Testis (tissue), 3 donors: ENCODE results near the gene POPDC2. TPM values are rescaled to one million over a fixed set of nuclear protein-coding genes. Genes with fewer than 3 reads are reported as not detected.
"Not testable (repeated sequence)": the region's sequence is repeated elsewhere in the genome, so short reads cannot be mapped to it uniquely, and the experiment has no call there.

Experiments used
- DNase-seq: peaks from one replicate; pipeline ENCODE4 v3.0.0-alpha.2; 2019
- H3K27ac ChIP-seq, 2 donors: fragments of 200-600 bp; sonication (generic); one replicate each; pipeline ENCODE4 v1.5.1; 2019
- H3K27me3 ChIP-seq: fragments of 200-600 bp; sonication (generic); one replicate; pipeline ENCODE4 v1.5.1; 2019
- H3K36me3 ChIP-seq: fragments of 200-600 bp; sonication (generic); one replicate; pipeline ENCODE4 v1.5.1; 2017; ENCODE audit warnings: low read depth; ENCODE audit errors: missing control alignments
- H3K4me1 ChIP-seq: fragments of 200-600 bp; sonication (generic); one replicate; pipeline ENCODE4 v1.5.1; 2019
- H3K4me3 ChIP-seq, 2 donors: fragments of 200-600 bp; sonication (generic); one replicate each; pipeline ENCODE4 v1.5.1; 2017 to 2019
- H3K9me3 ChIP-seq: fragments of 200-600 bp; sonication (generic); one replicate; pipeline ENCODE4 v1.5.1; 2017
- POLR2A ChIP-seq: fragments of 450-650 bp; IDR thresholded peaks from one replicate; pipeline ENCODE4 v1.6.1; 2017; ENCODE audit warnings: antibody characterized with exemption, mild to moderate bottlenecking, moderate library complexity
- WGBS, 2 donors: methylation state at CpG; one replicate each; pipeline ENCODE4 v1.1.5; 2018; 5-methylcytosine and 5-hydroxymethylcytosine counted together
- intact Hi-C: fragments of 100-400 bp; cut with DNase I; formaldehyde crosslinking; loops from one replicate; pipeline ENCODE4 v1.15.1; 2023; ENCODE audit warnings: low total_unique reads
- polyA plus RNA-seq: library from polyadenylated mRNA; stranded (reverse); fragments of 350-450 nt; fragmentation: Illumina TruSeq; extraction: RNeasy Lipid Tissue Mini Kit (QIAGEN cat#74804); gene quantifications from one replicate; pipeline ENCODE4 v1.2.3, GENCODE V29; 2014; ENCODE audit warnings: low read depth, low replicate concordance; ENCODE audit not compliant: insufficient read depth
- total RNA-seq, 2 donors: library from RNA; depleted of rRNA; stranded (reverse); fragments of >200 nt; gene quantifications; one replicate each; pipeline ENCODE4 v1.2.3, GENCODE V29; 2016
- TF ChIP-seq, protein P1 (sequence below), 3 experiments: fragments of 450-650 bp in 2 of 3; fragments of 200-600 bp in 1 of 3; sonication (generic) in 1 of 3; IDR thresholded peaks; one replicate each; pipeline ENCODE4 v1.5.1; 2016 to 2019; ENCODE audit warnings: antibody characterized with exemption in 3 of 3, mild to moderate bottlenecking in 2 of 3, moderate library complexity in 1 of 3

POPDC2 gene
- total and polyA plus RNA-seq, 3 donors from 2014 or later = 4.1 to 8.0 (median 5.7) TPM

DNA sequence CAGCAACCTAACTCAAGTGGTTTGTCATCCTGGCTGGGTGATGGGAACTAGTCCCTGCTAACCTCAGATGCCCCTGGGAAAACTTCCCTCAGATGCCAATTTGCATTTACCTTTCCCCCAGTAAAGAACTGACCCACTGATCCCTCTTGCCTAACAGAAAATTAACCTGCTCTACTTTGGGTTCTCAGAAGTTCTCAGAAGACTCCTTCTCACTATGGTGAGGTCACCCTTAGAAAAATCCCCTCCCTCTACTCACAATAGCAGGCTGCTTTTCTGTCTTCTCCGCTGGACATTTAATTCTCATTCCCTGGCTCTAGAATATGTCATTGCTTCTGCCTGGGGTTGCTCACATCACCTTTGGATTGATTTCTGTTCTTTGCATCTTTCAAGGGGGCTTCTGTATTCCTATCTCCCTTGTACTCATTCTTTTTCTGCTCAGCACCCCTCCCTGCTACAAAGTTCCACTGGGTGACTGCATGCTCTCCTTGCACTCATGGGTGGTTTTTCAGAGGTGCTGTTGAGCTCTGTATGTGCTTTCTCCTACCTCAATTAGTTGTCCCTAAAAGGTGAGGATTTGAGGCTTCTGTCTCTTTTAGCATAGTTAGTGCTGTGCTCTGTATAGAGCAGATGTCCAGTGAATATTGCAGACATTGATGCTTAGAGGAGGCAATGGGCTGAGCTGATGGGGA, 61.8 kb downstream of the POPDC2 start:
- Histone ChIP-seq H3K36me3 (no peaks in the 10 kb centered on the region), H3K4me3 (no peak overlapping the region), H3K27me3 (no peaks in the 10 kb centered on the region), H3K4me1 (no peaks in the 10 kb centered on the region), H3K9me3 (no peaks in the 10 kb centered on the region), H3K27ac (peak overlapping the region in 1 of 2 donors; percentile 77)
- no peak for DNase-seq
- TF ChIP-seq POLR2A = no peak
- TF ChIP-seq, protein P1, sequence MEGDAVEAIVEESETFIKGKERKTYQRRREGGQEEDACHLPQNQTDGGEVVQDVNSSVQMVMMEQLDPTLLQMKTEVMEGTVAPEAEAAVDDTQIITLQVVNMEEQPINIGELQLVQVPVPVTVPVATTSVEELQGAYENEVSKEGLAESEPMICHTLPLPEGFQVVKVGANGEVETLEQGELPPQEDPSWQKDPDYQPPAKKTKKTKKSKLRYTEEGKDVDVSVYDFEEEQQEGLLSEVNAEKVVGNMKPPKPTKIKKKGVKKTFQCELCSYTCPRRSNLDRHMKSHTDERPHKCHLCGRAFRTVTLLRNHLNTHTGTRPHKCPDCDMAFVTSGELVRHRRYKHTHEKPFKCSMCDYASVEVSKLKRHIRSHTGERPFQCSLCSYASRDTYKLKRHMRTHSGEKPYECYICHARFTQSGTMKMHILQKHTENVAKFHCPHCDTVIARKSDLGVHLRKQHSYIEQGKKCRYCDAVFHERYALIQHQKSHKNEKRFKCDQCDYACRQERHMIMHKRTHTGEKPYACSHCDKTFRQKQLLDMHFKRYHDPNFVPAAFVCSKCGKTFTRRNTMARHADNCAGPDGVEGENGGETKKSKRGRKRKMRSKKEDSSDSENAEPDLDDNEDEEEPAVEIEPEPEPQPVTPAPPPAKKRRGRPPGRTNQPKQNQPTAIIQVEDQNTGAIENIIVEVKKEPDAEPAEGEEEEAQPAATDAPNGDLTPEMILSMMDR (IDR thresholded peaks at IDR 0.05) = no peak
- WGBS, 2 donors = 97 to 100% methylated on average over 1 of the region's 1 CpG
- intact Hi-C loops = no loop called here

DNA sequence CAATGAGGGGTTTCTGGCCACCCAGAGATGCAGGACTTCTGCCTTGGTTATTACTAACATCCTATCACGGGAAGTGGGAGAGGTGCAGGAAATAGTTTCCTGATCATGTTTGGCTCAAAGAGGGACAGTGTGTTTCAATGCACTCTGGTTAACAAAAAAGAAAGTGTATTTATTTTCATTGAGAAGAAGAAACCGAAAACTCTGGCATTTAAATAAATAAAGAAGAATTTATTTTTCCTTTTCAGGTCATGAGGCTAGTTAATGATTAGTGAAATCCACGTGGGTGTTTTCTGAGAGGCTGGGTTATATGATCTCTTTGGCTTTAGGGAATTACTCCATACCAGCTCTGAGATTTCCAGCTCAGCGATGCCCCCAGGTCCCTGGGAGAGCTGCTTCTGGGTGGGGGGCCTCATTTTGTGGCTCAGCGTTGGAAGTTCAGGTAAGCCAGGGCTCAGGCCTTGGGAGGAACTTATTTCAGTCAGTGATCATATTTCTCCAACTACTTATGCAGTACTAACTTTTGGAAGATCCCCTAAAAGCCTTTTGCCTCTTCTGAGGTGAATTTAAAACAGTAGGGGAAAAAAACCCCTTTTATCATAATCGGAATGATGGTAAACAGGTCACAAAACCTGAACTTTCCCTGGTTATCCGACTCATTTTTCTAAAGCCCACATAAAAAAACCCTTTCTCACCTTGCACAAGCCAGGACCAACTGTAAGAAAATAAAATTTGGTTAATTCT, 62.7 kb downstream of the POPDC2 start, which contains the start of gene PLA1A:
Gene PLA1A (plus strand): TSS at position 338 of the 741 bp plus-strand sequence. CDS start 29 bp downstream, at position 367.
- TF ChIP-seq, protein P1 (IDR thresholded peaks at IDR 0.05) = no peak
- TF ChIP-seq POLR2A = no peak
- Histone ChIP-seq H3K9me3 (no peaks in the 10 kb centered on the region), H3K4me3 (no peak within 1 kb of the TSS), H3K4me1 (no peaks in the 10 kb centered on the region), H3K27me3 (no peaks in the 10 kb centered on the region), H3K36me3 (no peaks in the 10 kb centered on the region), H3K27ac (peak within 1 kb of the TSS; percentile 36 to 77)
- intact Hi-C loops = no loop called here
- 61 to 62% methylated on average over 7 of the region's 7 CpGs for WGBS, 2 donors
- no peak for DNase-seq

DNA sequence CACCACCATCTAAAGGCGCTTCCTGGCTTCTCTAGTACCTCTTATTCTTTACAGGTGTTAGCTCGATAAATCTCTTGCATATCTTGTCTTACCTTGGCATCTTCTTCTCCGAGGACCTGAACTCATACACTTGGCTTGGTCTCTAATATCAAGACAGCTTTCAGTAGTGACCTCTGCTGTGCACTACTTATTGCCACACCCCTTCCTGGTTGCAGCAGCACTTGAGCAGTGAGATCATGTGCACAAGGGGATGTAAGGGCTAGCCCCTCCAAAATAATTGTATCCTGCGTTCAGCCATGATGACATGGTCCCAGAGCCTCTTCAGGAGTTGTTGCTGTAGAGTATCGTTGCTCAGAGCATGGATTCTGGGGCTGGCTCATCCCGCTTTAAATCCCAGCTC, 64.0 kb downstream of the POPDC2 start:
- no peak overlapping the region for H3K27ac ChIP-seq
- intact Hi-C loops = no loop called here
- 93% methylated on average over 6 of the region's 6 CpGs for WGBS, 2 donors
- no peaks in the 10 kb centered on the region for H3K4me1 ChIP-seq
- no peaks in the 10 kb centered on the region for H3K27me3 ChIP-seq
- no peak for TF ChIP-seq POLR2A
- TF ChIP-seq, protein P1 (IDR thresholded peaks at IDR 0.05) = no peak
- DNase-seq = no peak
- no peaks in the 10 kb centered on the region for H3K9me3 ChIP-seq
- H3K36me3 ChIP-seq = no peaks in the 10 kb centered on the region
- H3K4me3 ChIP-seq = no peak overlapping the region

DNA sequence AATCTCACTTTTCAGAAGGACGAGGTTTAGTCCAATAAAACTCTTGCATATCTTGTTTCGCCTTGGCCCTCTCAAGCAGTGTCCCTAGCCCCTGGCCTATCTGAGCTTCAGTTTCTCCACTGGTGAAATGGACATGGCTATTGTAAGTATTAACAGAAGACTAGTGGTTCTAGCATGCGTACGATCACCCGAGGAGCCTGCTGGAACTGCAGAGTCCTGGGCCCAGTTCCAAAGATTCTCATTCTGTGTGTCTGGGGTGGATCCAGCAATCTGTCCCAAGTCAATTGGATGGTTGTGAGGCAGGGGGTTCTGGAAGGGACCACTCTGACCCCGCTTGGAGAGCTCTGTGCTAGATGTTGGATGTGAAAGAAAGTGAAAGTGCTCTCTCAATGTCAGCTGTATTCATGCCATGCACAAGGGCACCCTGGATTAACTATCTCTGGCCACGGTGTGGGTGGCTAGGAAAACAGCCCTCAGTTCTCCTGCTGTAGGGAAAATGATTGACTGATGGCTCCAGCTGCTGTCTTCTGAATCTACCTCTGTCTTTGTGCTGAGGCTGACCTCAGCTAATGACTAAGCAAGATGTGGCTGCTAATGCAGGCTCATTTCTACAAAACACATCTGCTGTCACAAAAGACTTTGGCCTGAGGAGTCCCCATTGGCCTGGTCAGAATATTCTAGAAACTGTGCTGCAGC, 64.6 kb downstream of the POPDC2 start:
- Histone ChIP-seq H3K4me1 (no peaks in the 10 kb centered on the region), H3K4me3 (no peak overlapping the region), H3K9me3 (no peaks in the 10 kb centered on the region), H3K27me3 (no peaks in the 10 kb centered on the region), H3K36me3 (no peaks in the 10 kb centered on the region), H3K27ac (peak overlapping the region in 1 of 2 donors; percentile 37)
- no peak for DNase-seq
- TF ChIP-seq, protein P1 (IDR thresholded peaks at IDR 0.05) = no peak
- no peak for TF ChIP-seq POLR2A
- 78 to 80% methylated on average over 7 of the region's 7 CpGs for WGBS, 2 donors
- intact Hi-C loops = no loop called here

DNA sequence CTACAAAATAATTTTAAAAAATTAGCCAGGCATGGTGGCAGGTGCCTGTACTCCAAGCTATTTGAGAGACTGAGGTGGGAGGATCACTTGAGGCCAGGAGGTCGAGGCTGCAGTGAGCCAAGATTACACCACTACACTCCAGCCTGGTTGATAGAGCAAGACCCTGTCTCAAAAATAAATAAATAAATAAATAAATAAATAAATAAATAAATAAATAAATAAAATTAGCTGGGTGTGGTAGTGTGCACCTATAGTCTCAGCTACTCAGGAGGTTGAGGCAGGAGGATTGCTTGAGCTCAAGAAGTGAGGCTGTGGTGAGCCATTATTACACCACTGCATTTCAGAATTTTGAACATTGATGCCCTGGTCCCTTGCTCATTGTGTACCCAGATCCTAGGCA, 65.5 kb downstream of the POPDC2 start:
- H3K27me3 ChIP-seq, H3K4me3 ChIP-seq, H3K36me3 ChIP-seq, intact Hi-C loops, DNase-seq, H3K4me1 ChIP-seq, H3K9me3 ChIP-seq, H3K27ac ChIP-seq: not testable (repeated sequence)
- WGBS, 2 donors = 93 to 100% methylated on average over 1 of the region's 1 CpG
